HG03342 (cell line): Measurements from ENCODE around the gene RIPOR3.
"Not testable (repeated sequence)": the region's sequence is repeated elsewhere in the genome, so short reads cannot be mapped to it uniquely, and the experiment has no call there.

Experiments used
- ATAC-seq: cut with Tn5 transposase; IDR thresholded peaks from one replicate; pipeline ENCODE4 v1.9.1; 2021; ENCODE audit warnings: mild to moderate bottlenecking, moderate library complexity; ENCODE audit not compliant: unreplicated experiment

The RIPOR3 gene

GRCh38 chr20:50635676-50636600, 55.4 kb downstream of the RIPOR3 start:
- no peak for ATAC-seq

GRCh38 chr20:50635014-50635557, 56.3 kb downstream of the RIPOR3 start:
- no peak for ATAC-seq

- no peak for ATAC-seq
Observed at GRCh38 chr20:50634191-50634590, 57.2 kb downstream of the RIPOR3 start.

- no peak for ATAC-seq
Observed at GRCh38 chr20:50633361-50633760, 58.0 kb downstream of the RIPOR3 start.

- no peak for ATAC-seq
Observed at GRCh38 chr20:50632701-50633100, 58.6 kb downstream of the RIPOR3 start.

GRCh38 chr20:50632236-50632635, 59.1 kb downstream of the RIPOR3 start:
- no peak for ATAC-seq

GRCh38 chr20:50630578-50631263, 60.6 kb downstream of the RIPOR3 start:
- ATAC-seq: no peak

- no peak for ATAC-seq
Observed at GRCh38 chr20:50629670-50630045, 61.7 kb downstream of the RIPOR3 start.

- no peak for ATAC-seq
Observed at GRCh38 chr20:50628853-50629669, 62.3 kb downstream of the RIPOR3 start.

- no peak for ATAC-seq
Observed at GRCh38 chr20:50628332-50628731, 63.0 kb downstream of the RIPOR3 start.

GRCh38 chr20:50627747-50628146, 63.6 kb downstream of the RIPOR3 start:
- ATAC-seq: no peak

- no peak for ATAC-seq
Observed at GRCh38 chr20:50625986-50626677, 65.2 kb downstream of the RIPOR3 start.

GRCh38 chr20:50624351-50625016, 66.9 kb downstream of the RIPOR3 start:
- ATAC-seq: no peak

GRCh38 chr20:50621068-50621665, 70.2 kb downstream of the RIPOR3 start:
- ATAC-seq: no peak

GRCh38 chr20:50620459-50620858, 70.9 kb downstream of the RIPOR3 start:
- ATAC-seq: not testable (repeated sequence)

- no peak for ATAC-seq
Observed at GRCh38 chr20:50618537-50618936, 72.8 kb downstream of the RIPOR3 start.

GRCh38 chr20:50617022-50617421, 74.3 kb downstream of the RIPOR3 start:
- no peak for ATAC-seq

GRCh38 chr20:50615407-50615806, 75.9 kb downstream of the RIPOR3 start:
- no peak for ATAC-seq

GRCh38 chr20:50613438-50614169, 77.7 kb downstream of the RIPOR3 start:
- ATAC-seq: no peak
